RCC 7860 (cell line): ENCODE results near the gene UFSP2.
"Not testable (repeated sequence)": the region's sequence is repeated elsewhere in the genome, so short reads cannot be mapped to it uniquely, and the experiment has no call there.

Experiments
- DNase-seq: peaks from one replicate; pipeline ENCODE4 v3.0.0-alpha.2; 2015; ENCODE audit warnings: low spot score
- FAIRE-seq: peaks from 2 replicates; lab custom pipeline; 2012; peaks lifted over from hg19 to GRCh38; lab: Jason Lieb, UNC

UFSP2 gene

GRCh38 chr4:185384930-185385331, 40.8 kb downstream of the UFSP2 start:
- FAIRE-seq, result no peak
- DNase-seq, result no peak

GRCh38 chr4:185384061-185384460, 41.7 kb downstream of the UFSP2 start:
- FAIRE-seq, result no peak
- DNase-seq, result no peak

GRCh38 chr4:185383451-185383850, 42.3 kb downstream of the UFSP2 start:
- no peak for DNase-seq
- FAIRE-seq, result no peak

GRCh38 chr4:185382754-185383153, 43.0 kb downstream of the UFSP2 start:
- DNase-seq, result no peak
- no peak for FAIRE-seq

- no peak for FAIRE-seq
- no peak for DNase-seq
Measured at GRCh38 chr4:185381288-185382196, 44.2 kb downstream of the UFSP2 start.

GRCh38 chr4:185380320-185380719, 45.4 kb downstream of the UFSP2 start:
- FAIRE-seq (no peak), DNase-seq (no peak)

GRCh38 chr4:185379326-185380295, 46.2 kb downstream of the UFSP2 start:
- DNase-seq, result no peak
- no peak for FAIRE-seq

GRCh38 chr4:185378264-185378663, 47.5 kb downstream of the UFSP2 start:
- DNase-seq (no peak), FAIRE-seq (no peak)

GRCh38 chr4:185374573-185374972, 51.2 kb downstream of the UFSP2 start:
- DNase-seq (no peak), FAIRE-seq (no peak)

GRCh38 chr4:185374027-185374426, 51.7 kb downstream of the UFSP2 start:
- FAIRE-seq (no peak), DNase-seq (no peak)

GRCh38 chr4:185371702-185372101, 54.1 kb downstream of the UFSP2 start:
- FAIRE-seq, result no peak

GRCh38 chr4:185370268-185370949, 55.4 kb downstream of the UFSP2 start:
- DNase-seq (no peak), FAIRE-seq (no peak)

More at GRCh38 chr4:185371702-185372101, 54.1 kb downstream of the UFSP2 start:
- DNase-seq, result no peak

- FAIRE-seq, result no peak
Measured at GRCh38 chr4:185369731-185370130, 56.0 kb downstream of the UFSP2 start.

GRCh38 chr4:185364886-185365285, 60.9 kb downstream of the UFSP2 start:
- DNase-seq (no peak), FAIRE-seq (no peak)

More at GRCh38 chr4:185369731-185370130, 56.0 kb downstream of the UFSP2 start:
- DNase-seq, result no peak

- FAIRE-seq (no peak), DNase-seq (no peak)
Measured at GRCh38 chr4:185363251-185363650, 62.5 kb downstream of the UFSP2 start.

GRCh38 chr4:185362570-185362969, 63.2 kb downstream of the UFSP2 start:
- FAIRE-seq, DNase-seq: not testable (repeated sequence)

GRCh38 chr4:185361872-185362271, 63.9 kb downstream of the UFSP2 start:
- FAIRE-seq, result no peak
- no peak for DNase-seq

- no peak for FAIRE-seq
- DNase-seq, result no peak
Measured at GRCh38 chr4:185359767-185360446, 65.9 kb downstream of the UFSP2 start.

GRCh38 chr4:185358959-185359358, 66.8 kb downstream of the UFSP2 start:
- DNase-seq (no peak), FAIRE-seq (no peak)

GRCh38 chr4:185358514-185358913, 67.2 kb downstream of the UFSP2 start:
- no peak for DNase-seq
- no peak for FAIRE-seq
